HL-60 (cell line): ENCODE measurements around the gene PIGT.

Experiments used
- CTCF ChIP-seq: IDR thresholded peaks from one replicate; pipeline ENCODE4 v1.5.1; 2011; ENCODE audit warnings: low read length, control low read depth, inconsistent platforms; ENCODE audit not compliant: insufficient read depth
- POLR2AphosphoS5 ChIP-seq: IDR thresholded peaks from 2 replicates; pipeline ENCODE4 v1.6.1; 2012; ENCODE audit warnings: low read depth

- TF ChIP-seq CTCF = no peak
- no peak for TF ChIP-seq POLR2AphosphoS5
Measured at GRCh38 chr20:45406260-45407066, 9.5 kb upstream of the PIGT start.
